CD14-positive monocyte (primary cell): ENCODE results near the gene HLA-DQA2. TPM values are rescaled to one million over a fixed set of nuclear protein-coding genes. Genes with fewer than 3 reads are reported as not detected.
A peak's percentile ranks its signal among the peaks of the same experiment; 100 is the strongest.

ENCODE experiments used
- DNase-seq, 3 donors: peaks; one replicate each; pipeline ENCODE4 v3.0.0-alpha.2; 2011 to 2022
- H2AFZ ChIP-seq: 2 replicates; pipeline ENCODE4 v1.6.0; 2012; ENCODE audit warnings: mild to moderate bottlenecking, low read depth, low read length, inconsistent platforms; ENCODE audit not compliant: insufficient read depth, poor library complexity, severe bottlenecking
- H3K27ac ChIP-seq, 2 donors: 1 replicate in 1 of 2; 2 replicates in 1 of 2; pipeline ENCODE4 v1.5.1; 2012 to 2013; ENCODE audit warnings: low read length in 2 of 2, control low read depth in 1 of 2, inconsistent platforms in 1 of 2, low read depth in 1 of 2, mild to moderate bottlenecking in 1 of 2
- H3K27me3 ChIP-seq, 2 donors: one replicate each; pipeline versions ENCODE4 v1.6.0 to v1.6.1; 2011 to 2013; ENCODE audit warnings: low read length in 2 of 2; ENCODE audit not compliant: control insufficient read depth in 2 of 2, insufficient read depth in 2 of 2
- H3K36me3 ChIP-seq, 2 donors: replicated peaks in 1 of 2; 1 replicate in 1 of 2; 2 replicates in 1 of 2; pipeline versions ENCODE4 v1.5.1 to v1.6.1; 2012 to 2013; ENCODE audit warnings: low read length in 2 of 2, control low read depth in 1 of 2, inconsistent platforms in 1 of 2, mild to moderate bottlenecking in 1 of 2; ENCODE audit not compliant: insufficient read depth in 2 of 2, control insufficient read depth in 1 of 2
- H3K4me1 ChIP-seq, 2 donors: 1 replicate in 1 of 2; 2 replicates in 1 of 2; pipeline versions ENCODE4 v1.5.1 to v1.6.1; 2012 to 2013; ENCODE audit warnings: low read length in 2 of 2, control low read depth in 1 of 2, inconsistent platforms in 1 of 2, mild to moderate bottlenecking in 1 of 2, moderate library complexity in 1 of 2; ENCODE audit not compliant: insufficient read depth in 2 of 2, control insufficient read depth in 1 of 2
- H3K4me2 ChIP-seq: replicated peaks from 2 replicates; pipeline ENCODE3; 2012; ENCODE audit warnings: low read length, moderate library complexity, mild to moderate bottlenecking; ENCODE audit not compliant: poor library complexity, severe bottlenecking; ENCODE audit errors: extremely low read depth
- H3K4me3 ChIP-seq, 3 experiments: fragments of 200-600 bp in 1 of 3; sonication (generic) in 1 of 3; replicated peaks in 1 of 3; 1 replicate in 2 of 3; 2 replicates in 1 of 3; pipeline ENCODE4 v1.5.1; 2011 to 2013; ENCODE audit warnings: low read length in 3 of 3, mild to moderate bottlenecking in 3 of 3, control low read depth in 2 of 3, low read depth in 2 of 3, inconsistent platforms in 1 of 3, moderate library complexity in 1 of 3
- H3K79me2 ChIP-seq: 2 replicates; pipeline ENCODE4 v1.6.0; 2012; ENCODE audit warnings: mild to moderate bottlenecking, control low read depth, inconsistent platforms, low read length, moderate library complexity; ENCODE audit not compliant: insufficient read depth
- H3K9ac ChIP-seq: 2 replicates; pipeline ENCODE4 v1.6.0; 2017; ENCODE audit warnings: low read length, mild to moderate bottlenecking; ENCODE audit not compliant: insufficient read depth, poor library complexity, severe bottlenecking
- H3K9me3 ChIP-seq, 2 donors: replicated peaks in 1 of 2; 1 replicate in 1 of 2; 2 replicates in 1 of 2; pipeline versions ENCODE4 v1.5.1 to v1.6.1; 2012 to 2013; ENCODE audit warnings: low read length in 2 of 2, control low read depth in 1 of 2; ENCODE audit not compliant: control insufficient read depth in 1 of 2, insufficient read depth in 1 of 2
- H4K20me1 ChIP-seq: 2 replicates; pipeline ENCODE4 v1.6.0; 2012; ENCODE audit warnings: mild to moderate bottlenecking, low read length, control low read depth, moderate library complexity; ENCODE audit not compliant: insufficient read depth
- H3K27ac Mint-ChIP-seq, 7 donors: one replicate each; pipeline ENCODE4 v1.8.0; 2020; ENCODE audit warnings: mild to moderate bottlenecking in 7 of 7, mixed read lengths in 7 of 7, moderate library complexity in 6 of 7, inconsistent platforms in 2 of 7
- H3K27me3 Mint-ChIP-seq, 3 donors: one replicate each; pipeline ENCODE4 v1.8.0; 2021 to 2022; ENCODE audit warnings: low read depth in 3 of 3, mild to moderate bottlenecking in 3 of 3, mixed read lengths in 3 of 3, moderate library complexity in 3 of 3, inconsistent platforms in 1 of 3
- H3K36me3 Mint-ChIP-seq, 2 donors: one replicate each; pipeline ENCODE4 v1.8.0; 2020; ENCODE audit warnings: mixed read lengths in 2 of 2, inconsistent platforms in 1 of 2, mild to moderate bottlenecking in 1 of 2
- H3K4me1 Mint-ChIP-seq: one replicate; pipeline ENCODE4 v1.8.0; 2020; ENCODE audit warnings: mild to moderate bottlenecking, mixed read lengths
- H3K4me3 Mint-ChIP-seq, 2 donors: one replicate each; pipeline ENCODE4 v1.8.0; 2020; ENCODE audit warnings: mild to moderate bottlenecking in 2 of 2, mixed read lengths in 2 of 2, moderate library complexity in 1 of 2
- H3K9me3 Mint-ChIP-seq, 7 donors: one replicate each; pipeline ENCODE4 v1.8.0; 2020 to 2022; ENCODE audit warnings: mixed read lengths in 7 of 7, mild to moderate bottlenecking in 6 of 7, moderate library complexity in 6 of 7, inconsistent platforms in 2 of 7
- WGBS: methylation state at CpG from one replicate; pipeline ENCODE4 v1.1.5; 2013; ENCODE audit warnings: missing lambda C conversion rate; ENCODE audit not compliant: insufficient coverage; 5-methylcytosine and 5-hydroxymethylcytosine counted together
- intact Hi-C, 2 donors: fragments of 100-400 bp; cut with micrococcal nuclease; formaldehyde crosslinking; loops; one replicate each; pipeline versions ENCODE4 v1.15.0 to v1.15.1; 2023
- polyA plus RNA-seq, 3 donors: library from polyadenylated mRNA; depleted of rRNA in 1 of 3; unstranded in 2 of 3; stranded (reverse) in 1 of 3; fragments of 300-500 nt in 2 of 3; fragments of >200 nt in 1 of 3; fragmentation: Illumina TruSeq in 2 of 3; gene quantifications; 1 replicate in 2 of 3; 2 replicates in 1 of 3; pipeline ENCODE4 v1.2.3, GENCODE V29; 2012 to 2021
- TF ChIP-seq, protein P1 (sequence below): fragments of 200-600 bp; IDR thresholded peaks from one replicate; pipeline ENCODE4 v1.8.0; 2022; ENCODE audit warnings: antibody characterized with exemption, mild to moderate bottlenecking

HLA-DQA2 gene
- polyA plus RNA-seq, 3 donors, result 0.24 to 53.5 (median 15.5) TPM

DNA sequence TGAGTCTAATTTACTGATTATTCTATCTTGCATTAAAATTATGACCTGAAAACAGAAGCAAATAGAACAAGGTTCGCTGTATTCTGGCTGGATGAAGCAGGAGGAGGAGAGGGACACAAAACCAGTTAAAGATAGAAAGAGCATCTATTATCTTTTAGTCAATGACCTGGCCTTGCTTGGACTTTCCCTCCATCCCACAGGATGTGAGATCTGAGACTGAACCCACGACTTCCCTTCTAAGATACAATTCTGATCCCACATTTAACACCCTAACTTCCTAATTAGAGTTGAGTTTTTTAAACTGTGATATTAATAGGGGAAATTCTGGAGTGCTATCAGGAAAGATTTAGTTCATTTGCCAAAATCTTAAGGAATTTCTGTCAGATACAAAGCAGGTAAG is 3.1 kb upstream of the HLA-DQA2 start:
- Histone ChIP-seq H3K9me3 (no peaks in the 10 kb centered on the region), H3K4me1 (no peaks in the 10 kb centered on the region), H3K36me3 (no peaks in the 10 kb centered on the region), H2AFZ (no peak overlapping the region), H3K9ac (no peak overlapping the region), H3K79me2 (no peaks in the 10 kb centered on the region), H3K27me3 (peaks cover 0 to 2% of the 10 kb centered on the region in 2 donors), H3K4me3 (no peak overlapping the region), H3K27ac (no peak overlapping the region), H3K4me2 (no peak overlapping the region), H4K20me1 (no peaks in the 10 kb centered on the region)
- TF ChIP-seq, protein P1, sequence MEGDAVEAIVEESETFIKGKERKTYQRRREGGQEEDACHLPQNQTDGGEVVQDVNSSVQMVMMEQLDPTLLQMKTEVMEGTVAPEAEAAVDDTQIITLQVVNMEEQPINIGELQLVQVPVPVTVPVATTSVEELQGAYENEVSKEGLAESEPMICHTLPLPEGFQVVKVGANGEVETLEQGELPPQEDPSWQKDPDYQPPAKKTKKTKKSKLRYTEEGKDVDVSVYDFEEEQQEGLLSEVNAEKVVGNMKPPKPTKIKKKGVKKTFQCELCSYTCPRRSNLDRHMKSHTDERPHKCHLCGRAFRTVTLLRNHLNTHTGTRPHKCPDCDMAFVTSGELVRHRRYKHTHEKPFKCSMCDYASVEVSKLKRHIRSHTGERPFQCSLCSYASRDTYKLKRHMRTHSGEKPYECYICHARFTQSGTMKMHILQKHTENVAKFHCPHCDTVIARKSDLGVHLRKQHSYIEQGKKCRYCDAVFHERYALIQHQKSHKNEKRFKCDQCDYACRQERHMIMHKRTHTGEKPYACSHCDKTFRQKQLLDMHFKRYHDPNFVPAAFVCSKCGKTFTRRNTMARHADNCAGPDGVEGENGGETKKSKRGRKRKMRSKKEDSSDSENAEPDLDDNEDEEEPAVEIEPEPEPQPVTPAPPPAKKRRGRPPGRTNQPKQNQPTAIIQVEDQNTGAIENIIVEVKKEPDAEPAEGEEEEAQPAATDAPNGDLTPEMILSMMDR, result no peak
- DNase-seq, result no peak
- intact Hi-C loops, result loop anchor here in 1 of 2 donors (5.0 kb wide), 1 partner anchor 129 kb away; no protein-coding TSS in a partner anchor
- H3K4me1 Mint-ChIP-seq, result no peaks in the 10 kb centered on the region
- no CpG with 5 or more reads among the region's 2 CpGs for WGBS
- H3K27me3 Mint-ChIP-seq, result peaks cover 3 to 11% (median 10%) of the 10 kb centered on the region in 3 donors
- no peak overlapping the region for H3K4me3 Mint-ChIP-seq
- no peaks in the 10 kb centered on the region for H3K36me3 Mint-ChIP-seq
- no peak overlapping the region for H3K27ac Mint-ChIP-seq
- H3K9me3 Mint-ChIP-seq, result peaks cover 0 to 2% (median 0%) of the 10 kb centered on the region in 7 donors

GRCh38 chr6:32742374-32742773 is 1.2 kb downstream of the HLA-DQA2 start:
- Histone ChIP-seq H3K27me3 (peaks cover 0 to 6% of the 10 kb centered on the region in 2 donors), H3K9ac (no peak overlapping the region), H3K4me3 (peak overlapping the region in 1 of 3 experiments; percentile 19), H3K4me2 (no peak overlapping the region), H3K27ac (no peak overlapping the region), H4K20me1 (no peaks in the 10 kb centered on the region), H3K79me2 (no peaks in the 10 kb centered on the region), H2AFZ (no peak overlapping the region), H3K4me1 (no peaks in the 10 kb centered on the region), H3K36me3 (no peaks in the 10 kb centered on the region), H3K9me3 (no peaks in the 10 kb centered on the region)
- Mint-ChIP-seq H3K9me3 (peaks cover 0 to 2% (median 0%) of the 10 kb centered on the region in 7 donors), H3K27ac (no peak overlapping the region), H3K36me3 (peaks cover 0 to 3% of the 10 kb centered on the region in 2 donors), H3K27me3 (peaks cover 3 to 16% (median 7%) of the 10 kb centered on the region in 3 donors), H3K4me3 (no peak overlapping the region), H3K4me1 (peaks cover 3% of the 10 kb centered on the region)
- WGBS, result no CpG with 5 or more reads among the region's 3 CpGs
- intact Hi-C loops, result loop anchor here (2.0 to 5.0 kb wide), 2 partner anchors 100 to 104 kb away; no protein-coding TSS in a partner anchor
- TF ChIP-seq, protein P1, result no peak
- peak in 1 of 3 donors; percentile 17 for DNase-seq
